Measurements from ENCODE around the gene NTHL1.
A peak's percentile ranks its signal among the peaks of the same experiment; 100 is the strongest.

NTHL1 gene

DNA sequence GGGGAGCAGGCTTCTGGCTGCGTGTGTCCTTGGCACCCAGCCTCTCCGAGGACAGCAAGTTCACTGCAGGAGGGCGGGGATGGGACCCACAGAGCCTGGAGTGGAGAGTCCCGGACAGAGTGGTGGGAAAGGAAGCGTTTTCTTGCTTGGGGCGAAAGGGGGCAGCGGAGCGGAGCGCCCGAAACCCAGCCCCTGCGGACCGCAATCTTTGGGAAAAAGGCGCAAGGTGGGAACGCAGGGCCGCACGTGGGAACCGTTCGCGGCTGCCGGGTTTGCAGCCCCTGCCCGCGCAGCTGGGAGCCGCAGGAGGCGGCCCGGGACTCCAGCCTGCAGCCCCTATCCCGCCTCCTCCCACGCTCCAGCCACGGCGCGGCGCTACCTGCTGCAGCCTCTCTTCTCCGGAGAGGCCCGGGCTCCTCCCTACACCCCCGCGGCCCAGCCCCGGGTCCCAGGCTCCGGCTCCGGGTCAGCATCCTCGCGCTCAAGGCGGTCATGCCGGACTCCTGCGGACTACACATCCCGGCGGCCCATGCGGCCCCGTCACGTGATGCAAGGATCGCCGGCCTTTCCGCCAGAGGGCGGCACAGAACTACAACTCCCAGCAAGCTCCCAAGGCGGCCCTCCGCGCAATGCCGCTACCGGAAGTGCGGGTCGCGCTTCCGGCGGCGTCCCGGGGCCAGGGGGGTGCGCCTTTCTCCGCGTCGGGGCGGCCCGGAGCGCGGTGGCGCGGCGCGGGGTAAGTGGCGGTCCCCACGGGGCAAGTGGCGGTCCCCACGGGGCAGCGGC, at the start of gene NTHL1, which contains the start of gene TSC2:
TSS of gene NTHL1 (minus strand) at position 505 of the 786 bp plus-strand sequence. CDS start at position 494, 11 bp downstream.
TSS of gene TSC2 (plus strand) at position 656 of the 786 bp plus-strand sequence. CDS start 631 bp downstream, outside the sequence.
- peak; percentile 88 to 95 for DNase-seq

DNA sequence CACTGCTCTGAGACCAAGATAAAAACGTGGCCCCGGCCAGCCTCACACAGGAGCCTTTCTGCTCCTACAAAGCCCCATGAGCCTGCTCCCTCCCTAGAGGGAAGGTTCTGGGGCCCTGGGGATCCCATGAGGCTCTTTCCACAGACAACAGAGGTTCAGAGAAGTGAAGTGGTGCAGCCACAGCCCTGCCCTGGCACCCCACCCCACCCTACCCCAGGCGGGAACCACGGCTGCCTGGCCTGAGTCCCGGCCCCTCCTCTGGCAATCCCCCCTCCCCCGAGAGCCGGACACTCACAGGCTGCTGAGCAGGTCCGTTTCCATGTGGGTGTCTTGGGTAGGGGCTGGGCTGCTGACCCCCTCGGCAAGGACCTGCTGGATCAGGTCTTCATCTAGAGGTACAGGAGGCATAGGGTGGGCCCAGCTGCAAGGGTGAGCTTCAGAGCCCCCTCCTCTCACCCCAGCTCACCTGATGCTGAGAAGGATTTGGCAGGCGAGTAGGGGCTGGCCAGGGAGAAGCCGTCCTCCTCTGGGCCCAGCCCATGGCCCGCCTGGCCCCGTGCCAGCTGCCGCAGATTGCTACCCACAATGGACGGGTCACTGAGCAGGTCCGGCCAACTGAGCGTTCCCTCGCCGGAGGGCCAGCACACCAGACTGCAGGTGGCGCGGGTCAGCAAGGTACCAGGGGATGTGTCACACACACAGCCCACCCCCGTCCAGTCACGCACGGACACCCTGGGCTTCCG, 49.4 kb upstream of the NTHL1 start:
- no peak for DNase-seq

DNA sequence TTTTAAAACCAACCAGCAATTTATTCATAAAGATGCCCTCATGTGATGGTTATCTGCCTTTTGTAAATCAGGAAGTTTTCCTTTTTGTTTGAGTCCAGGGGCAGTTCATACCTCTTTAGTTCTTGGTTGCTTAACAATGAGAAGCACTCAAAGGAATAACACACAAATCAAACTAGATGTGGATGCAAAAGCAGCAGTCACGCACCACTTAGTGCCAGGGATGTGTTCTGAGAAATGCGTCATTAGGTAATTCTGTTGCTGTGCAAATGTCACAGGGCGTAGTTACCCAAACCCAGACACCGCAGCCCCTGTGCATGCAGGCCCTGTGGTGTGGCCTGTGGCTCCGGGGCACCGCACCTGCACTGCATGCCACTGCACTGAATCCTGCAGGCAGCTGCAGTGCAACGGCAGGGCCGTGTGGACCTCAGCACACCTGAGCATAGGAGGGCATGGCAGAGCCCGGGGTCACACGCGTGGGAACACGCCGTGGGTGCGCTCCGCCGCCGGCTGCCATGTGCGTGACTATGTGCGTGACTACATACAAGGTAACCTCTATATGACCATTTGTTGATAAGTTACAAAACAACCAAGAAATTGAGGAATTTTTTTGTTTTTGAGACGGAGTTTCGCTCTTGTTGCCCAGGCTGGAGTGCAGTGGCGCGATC, 48.4 kb upstream of the NTHL1 start:
- DNase-seq = no peak

DNA sequence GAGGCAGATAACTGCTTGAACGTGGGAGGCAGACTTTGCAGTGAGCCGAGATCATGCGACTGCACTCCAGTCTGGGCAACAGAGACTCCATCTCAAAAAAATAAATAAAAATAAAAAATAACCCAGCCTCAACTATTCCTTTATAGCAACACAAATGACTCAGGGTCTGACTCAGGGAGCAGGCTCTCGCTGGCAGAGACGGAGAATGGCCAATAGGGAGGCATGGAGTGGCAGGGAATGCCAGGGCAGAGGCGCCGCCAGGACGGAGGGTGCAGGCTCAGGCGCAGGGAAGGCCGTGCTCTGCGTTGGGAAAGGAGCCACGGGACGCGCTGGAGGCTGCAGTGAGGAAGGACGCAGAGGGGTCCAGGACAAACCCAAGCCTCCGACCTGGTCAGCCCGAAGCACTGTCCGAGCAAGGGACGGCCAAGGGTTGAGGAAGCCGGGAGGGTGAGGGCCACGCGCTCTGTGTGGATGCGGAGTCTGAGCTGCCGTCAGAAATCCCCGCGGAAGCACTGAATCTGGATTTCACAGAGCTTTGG, 47.8 kb upstream of the NTHL1 start:
- no peak for DNase-seq

DNA sequence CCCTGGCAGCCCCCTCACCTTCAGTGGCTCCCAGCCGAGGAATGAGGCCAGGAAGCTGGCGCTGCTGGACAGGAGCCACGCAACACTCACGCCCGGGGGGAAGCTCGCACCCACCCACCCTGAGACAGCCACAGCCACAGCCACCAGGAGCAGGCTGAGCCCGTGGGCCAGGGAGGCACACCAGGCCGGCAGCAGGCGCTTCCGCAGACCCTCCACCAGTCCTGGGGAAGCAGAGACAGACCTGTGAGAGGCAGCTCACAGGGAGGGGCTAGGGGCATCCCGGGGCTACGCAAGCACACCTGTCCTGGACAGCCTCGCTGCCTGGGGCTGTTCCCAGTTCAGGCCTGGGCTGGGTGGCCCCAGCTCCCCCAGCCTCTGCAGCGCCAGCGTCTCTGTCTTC, 46.2 kb upstream of the NTHL1 start:
- DNase-seq = no peak

DNA sequence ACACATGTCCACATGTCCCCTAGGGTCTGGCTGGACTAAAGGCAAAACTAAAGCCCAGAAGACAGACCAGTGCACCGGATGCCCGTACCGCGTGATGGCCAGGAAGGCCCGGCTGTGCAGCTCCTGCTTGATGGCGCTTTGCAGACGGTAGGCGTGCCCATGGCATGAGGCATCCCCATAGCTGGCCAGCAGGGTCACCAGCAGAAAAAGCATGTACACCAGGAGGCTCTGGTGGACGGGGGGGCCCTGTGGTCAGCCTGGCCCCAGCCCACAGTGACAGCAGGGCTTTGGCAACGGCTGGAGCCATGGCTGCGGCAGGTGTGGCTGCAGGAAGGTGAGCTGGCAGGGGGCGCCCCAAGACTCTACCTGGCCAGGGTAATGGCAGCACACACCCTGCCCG, 45.2 kb upstream of the NTHL1 start:
- DNase-seq = no peak

DNA sequence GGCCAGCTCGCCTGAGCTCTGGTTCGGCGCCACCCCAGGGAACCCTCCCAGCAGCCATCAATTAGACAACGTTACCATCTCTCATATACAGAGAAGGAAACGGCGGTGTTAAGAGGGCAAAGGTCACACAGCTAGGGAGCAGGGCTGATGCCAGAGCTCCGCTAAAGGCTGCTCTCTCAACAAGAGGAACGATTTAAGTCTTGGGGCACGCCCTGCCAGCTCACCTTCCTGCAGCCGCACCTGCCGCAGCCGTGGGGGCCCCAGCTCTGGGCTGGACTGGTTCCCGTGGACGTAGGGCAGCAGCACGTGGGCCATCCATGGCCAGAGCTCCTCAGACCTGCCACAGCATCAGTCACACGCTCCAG, 44.6 kb upstream of the NTHL1 start:
- DNase-seq = no peak

DNA sequence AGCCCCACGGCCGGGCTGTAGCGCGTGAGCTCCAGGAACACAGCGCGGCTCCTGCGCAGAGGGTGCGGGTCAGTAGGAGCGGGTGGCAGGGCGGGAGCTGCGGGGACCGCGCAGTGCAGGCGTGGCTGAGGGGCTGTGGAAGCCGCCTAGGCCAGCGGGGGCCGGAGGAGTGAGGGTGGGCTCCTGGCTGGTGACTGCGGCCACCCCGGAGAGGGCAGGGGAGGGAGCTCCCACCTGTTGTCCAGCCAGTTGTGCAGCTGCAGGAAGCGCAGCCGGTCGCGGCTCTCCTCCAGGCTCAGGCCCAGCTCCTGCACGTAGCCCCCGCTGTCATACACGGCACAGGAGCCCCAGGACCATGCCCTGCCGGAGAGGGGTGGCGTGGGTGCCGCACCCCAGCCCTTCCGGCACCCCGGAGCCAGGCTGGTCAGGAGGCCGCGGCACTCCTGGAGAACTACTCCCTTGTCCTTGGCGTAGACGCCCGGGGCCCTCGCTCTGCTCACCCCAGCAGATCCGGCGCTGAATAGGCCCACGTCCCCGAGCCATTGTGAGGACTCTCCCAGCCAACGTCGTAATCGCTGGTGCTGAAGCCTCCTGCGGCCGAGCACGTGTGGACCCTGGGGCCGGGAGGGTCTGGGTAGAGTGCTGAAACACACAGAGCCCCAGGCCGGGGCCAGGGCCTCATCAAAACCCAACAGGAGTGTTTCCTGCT, 44.1 kb upstream of the NTHL1 start:
- no peak for DNase-seq

DNA sequence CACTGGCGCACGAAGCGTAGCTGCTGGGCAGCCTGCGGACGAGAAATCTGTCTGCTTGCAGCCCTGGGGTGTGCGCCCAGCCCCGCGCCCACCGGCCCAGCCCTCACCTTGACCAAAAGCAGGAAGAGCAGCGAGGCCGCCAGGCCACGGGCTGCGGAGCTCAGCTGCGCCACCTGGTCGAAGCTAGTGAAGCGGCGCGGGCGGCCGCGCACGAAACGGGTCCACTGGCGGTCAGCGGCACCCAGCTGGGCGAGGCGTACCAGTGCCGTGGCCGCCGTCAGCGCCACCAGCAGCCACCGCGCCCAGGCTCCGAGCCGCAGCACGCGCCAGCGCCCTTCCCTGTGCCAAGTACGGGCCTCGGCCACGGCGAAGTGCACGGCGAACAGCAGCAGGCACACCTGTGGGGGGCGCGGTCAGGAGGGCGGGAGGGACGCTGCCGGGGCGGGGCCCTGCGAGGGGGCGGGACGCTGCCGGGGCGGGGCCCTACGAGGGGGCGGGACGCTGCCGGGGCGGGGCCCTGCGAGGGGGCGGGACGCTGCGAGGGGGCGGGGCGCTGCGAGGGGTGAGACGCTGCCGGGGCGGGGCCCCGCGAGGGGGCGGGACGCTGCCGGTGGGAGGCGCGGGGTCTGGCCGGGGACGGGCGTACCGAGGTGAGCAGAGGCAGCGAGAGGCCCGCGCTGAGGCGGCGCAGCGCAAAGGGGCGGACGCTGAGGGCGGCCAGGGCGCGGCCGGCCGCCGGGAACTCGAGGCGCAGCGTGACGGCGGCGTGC, 43.3 kb upstream of the NTHL1 start:
- no peak for DNase-seq

DNA sequence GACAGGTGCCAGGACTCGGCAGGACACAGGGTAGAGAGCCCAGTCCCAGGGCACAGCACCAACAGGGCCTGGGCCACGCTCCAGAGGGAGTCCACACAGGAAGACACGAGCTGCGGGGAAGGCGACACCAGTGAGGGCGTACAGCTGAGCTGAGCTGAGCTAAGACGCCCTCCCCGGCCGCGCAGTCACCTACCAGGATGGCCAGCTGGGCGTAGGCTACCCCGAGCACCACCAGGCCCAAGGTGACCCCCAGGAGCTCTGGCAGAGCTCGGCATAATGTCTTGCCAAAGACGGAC, 42.8 kb upstream of the NTHL1 start:
- DNase-seq = no peak

DNA sequence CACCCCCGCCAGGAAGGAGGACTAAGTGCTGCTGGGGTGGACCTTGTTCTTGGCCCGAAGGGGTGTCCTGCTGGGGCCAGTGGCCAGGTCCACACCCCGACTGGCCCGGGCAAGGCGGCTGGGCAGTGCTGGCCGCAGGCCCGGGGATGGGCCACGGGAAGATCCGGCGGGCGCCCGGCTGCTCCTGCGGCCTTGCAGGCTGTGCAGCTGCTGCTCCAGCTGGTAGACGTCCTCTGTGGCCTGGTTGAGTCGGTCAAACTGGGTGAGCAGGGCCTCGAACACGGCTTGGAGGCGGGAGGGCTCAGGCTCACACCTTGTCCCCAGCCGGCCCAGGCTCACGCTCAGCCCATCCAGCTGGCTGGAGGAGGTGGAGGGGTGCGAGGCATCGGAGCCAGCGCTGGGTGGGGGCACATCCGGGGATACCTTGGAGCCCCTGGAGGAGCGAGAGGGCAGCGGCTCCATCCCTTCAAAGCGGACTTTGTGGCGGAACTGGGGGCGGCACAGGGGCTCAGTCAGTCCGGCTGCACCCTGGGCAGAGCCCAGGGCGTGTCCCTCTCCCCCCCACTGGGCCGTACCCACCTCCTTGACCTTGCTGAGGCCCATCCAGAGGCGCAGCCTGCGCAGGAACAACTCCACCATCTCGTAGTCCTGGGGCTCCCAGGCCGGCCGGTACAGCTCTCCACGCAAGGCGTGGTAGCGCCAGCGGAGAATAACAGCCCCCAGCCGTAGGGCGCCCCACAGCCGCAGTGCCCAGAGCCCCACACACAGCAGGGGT, 42.3 kb upstream of the NTHL1 start:
- DNase-seq = no peak

DNA sequence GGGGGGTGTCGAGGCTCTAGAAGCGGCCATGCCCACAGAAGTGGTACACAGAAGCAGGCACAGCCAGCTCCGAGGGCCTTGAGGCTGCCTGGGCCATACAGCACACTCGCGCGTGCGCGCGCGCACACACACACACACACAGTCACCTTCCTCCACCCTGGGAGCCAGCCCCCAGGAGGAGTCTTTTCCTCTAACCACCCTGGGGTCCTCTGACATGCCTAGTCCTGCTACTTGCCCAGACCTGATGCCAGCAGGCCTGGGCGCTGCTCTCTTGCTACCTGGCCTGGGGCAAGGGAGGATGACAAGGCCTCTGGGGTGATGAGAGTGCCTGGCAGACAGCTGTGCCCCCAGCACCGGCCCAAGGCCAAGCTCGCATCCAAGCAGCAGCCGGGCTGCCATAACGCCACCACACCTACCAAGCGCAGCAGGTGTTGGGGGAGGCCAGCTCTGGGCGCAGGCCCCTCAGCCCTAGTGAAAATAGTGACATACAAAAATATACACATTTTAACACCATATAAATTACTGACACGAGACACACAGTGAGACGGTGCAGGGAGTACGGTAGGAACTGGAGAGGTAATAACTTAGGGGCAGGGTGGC, 41.2 kb upstream of the NTHL1 start:
- DNase-seq = no peak

DNA sequence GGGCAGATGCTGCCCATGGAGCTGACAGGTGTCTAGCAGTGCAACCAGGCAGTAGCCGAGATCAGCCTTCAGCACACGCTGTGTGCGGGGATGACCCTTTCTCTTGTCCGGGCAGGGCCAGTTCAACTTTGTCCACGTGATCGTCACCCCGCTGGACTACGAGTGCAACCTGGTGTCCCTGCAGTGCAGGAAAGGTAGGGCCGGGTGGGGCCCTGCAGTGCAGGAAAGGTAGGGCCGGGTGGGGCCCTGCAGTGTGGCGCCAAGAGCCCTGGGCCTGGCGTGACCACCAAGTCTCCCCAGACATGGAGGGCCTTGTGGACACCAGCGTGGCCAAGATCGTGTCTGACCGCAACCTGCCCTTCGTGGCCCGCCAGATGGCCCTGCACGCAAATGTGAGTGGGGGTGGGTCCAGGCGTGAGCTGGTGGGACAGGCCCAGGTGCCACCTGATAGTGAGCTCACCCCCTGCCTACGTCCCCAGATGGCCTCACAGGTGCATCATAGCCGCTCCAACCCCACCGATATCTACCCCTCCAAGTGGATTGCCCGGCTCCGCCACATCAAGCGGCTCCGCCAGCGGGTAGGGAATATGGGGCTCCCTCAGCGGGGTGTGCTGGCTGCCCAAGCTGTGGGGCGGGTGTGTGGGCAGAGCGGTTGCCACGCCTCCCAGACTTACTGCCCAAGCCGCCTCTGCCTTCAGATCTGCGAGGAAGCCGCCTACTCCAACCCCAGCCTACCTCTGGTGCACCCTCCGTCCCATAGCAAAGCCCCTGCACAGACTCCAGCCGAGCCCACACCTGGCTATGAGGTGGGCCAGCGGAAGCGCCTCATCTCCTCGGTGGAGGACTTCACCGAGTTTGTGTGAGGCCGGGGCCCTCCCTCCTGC, 40.4 kb upstream of the NTHL1 start:
- no peak for DNase-seq

DNA sequence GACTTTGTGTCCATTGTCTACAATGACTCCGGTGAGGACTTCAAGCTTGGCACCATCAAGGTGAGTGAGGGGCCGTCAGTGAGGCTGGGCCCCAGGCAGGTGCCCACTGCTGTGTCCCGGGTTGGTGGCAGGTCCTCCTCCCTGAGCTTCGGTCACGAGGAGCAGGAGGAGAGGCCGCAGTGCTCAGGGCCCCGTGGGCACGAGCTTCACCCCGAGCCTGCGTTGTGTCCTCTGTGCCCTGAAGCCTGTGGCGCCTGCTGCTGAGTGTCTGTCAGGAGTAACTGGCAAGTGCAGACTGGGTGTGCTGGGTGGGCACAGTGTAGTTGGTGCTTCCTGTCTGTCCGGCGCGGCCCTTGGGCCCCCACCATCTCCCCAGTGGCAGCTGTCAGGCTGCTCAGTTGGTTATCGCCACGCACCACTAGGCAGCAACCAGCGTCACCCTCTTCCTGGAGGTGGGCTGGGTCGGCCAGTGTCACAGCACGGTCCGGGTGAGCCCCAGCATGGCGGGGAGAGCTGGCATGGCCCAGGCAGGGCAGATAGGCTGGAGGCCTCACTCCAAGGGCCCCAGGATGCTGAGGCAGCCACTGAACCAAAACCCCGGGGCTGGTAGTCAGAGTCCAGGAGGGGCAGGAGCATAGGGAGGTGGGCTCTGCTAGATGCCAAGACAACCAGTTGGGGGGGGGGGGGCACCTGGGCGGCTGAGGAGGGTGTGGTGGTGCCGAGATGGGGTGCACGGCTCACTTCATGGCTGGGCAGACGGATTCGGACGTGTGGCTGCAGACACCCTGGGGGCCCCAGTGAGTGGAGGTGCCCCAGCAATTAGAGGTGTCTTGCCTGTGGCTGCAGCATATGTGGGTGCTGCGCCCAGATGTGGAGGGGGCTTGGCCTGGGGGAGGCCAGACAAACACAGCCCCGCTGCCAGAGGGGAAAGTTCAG, 39.4 kb upstream of the NTHL1 start:
- DNase-seq = no peak

DNA sequence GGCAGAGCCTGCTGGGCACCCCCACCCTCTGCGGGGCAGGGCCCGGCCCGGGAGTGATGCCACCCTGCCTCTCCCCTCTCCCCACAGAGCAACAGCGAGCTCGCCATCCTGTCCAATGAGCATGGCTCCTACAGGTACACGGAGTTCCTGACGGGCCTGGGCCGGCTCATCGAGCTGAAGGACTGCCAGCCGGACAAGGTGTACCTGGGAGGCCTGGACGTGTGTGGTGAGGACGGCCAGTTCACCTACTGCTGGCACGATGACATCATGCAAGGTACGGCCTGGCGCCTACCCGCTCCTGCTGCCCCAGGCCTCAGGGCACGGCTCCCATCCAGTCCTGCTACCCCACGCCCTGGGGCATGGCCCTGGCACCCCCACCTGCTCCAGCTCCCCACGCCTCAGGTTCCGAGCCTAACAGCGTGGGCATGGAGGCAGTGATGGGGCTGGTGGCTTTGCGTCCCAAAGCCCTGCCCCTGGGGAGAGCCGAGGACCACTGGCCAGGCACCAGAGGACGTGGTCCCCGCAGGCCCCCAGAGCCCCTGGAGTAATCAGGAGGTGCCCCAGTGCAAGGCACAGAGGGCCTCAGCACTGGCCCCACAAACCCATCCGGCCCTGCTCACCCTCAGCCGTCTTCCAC, 38.6 kb upstream of the NTHL1 start:
- DNase-seq = no peak

DNA sequence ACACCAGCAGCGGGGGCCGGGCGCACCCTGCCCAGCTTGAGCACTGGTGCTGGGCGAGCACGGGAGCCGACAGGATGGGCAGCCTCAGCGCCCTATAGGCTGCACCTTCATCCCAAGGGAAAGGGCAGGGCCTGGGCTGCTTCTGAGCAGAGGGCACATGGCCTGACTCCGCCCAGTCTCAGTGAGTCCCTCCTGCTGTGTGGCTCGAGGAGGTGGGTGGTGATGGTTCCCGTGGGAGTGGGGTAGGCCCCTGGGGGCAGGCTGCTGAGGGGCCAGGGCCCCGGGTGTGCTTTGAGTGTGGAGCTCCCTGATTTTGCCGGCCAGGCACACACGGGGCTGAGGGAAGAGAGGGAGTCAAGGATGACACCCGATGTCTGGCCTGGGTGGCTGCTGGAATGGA, 38.0 kb upstream of the NTHL1 start:
- DNase-seq = no peak

DNA sequence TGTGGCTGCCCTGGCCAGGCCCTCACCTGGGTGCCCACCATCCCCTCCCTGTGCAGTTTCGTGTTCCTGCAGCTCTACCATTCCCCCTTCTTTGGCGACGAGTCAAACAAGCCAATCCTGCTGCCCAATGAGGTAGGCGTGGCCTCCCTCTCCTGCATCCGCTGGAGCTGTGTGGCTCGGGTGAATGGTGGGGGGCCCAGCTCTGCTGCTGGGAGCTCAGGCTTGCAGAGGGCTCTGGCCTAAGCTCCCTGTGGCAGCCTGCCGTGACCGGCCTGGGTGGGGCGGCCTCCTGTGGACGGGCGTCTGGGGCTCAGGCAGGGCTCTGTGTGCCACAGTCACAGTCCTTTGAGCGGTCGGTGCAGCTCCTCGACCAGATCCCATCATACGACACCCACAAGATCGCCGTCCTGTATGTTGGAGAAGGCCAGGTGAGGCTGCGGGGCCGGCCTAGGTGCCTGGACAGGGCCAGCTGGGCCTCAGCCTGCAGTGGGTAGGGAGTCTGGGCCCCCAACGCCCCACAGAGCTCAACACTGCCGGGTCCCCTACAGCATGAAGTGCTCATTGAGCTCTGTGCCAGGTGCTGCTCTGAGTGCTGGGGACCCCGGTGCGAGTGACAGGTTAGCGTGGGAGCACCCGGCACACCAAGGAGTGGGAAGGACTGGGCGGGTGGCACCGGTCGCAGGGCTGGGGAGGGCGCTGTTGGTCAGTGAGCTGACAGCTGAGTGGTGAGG, 37.4 kb upstream of the NTHL1 start:
- no peak for DNase-seq
